ENCODE data around the gene ELOB. TPM values are rescaled to one million over a fixed set of nuclear protein-coding genes. Genes with fewer than 3 reads are reported as not detected.

Gene ELOB
- total RNA-seq, 6 experiments from 2014 or later: 329 to 403 (median 352) TPM

- H3K4me3 Mint-ChIP-seq: no peak overlapping the region
- DNase-seq: no peak
- H3K4me1 Mint-ChIP-seq (ENCODE audit: low read depth): no peaks in the 10 kb centered on the region
- peaks cover 37% of the 10 kb centered on the region for H3K27me3 Mint-ChIP-seq (ENCODE audit: insufficient read depth)
- H3K9me3 Mint-ChIP-seq: no peaks in the 10 kb centered on the region
- no peak overlapping the region for H3K27ac Mint-ChIP-seq
- TF ChIP-seq CTCF (IDR thresholded peaks at IDR 0.05): no peak
- no peaks in the 10 kb centered on the region for H3K36me3 Mint-ChIP-seq (ENCODE audit: low read depth)
Measured at GRCh38 chr16:2818272-2818876, 41.3 kb upstream of the ELOB start.

- no peak for TF ChIP-seq CTCF (IDR thresholded peaks at IDR 0.05)
- no peaks in the 10 kb centered on the region for H3K4me1 Mint-ChIP-seq (ENCODE audit: low read depth)
- no peaks in the 10 kb centered on the region for H3K9me3 Mint-ChIP-seq
- DNase-seq: no peak
- H3K27me3 Mint-ChIP-seq (ENCODE audit: insufficient read depth): peaks cover 37% of the 10 kb centered on the region
- H3K4me3 Mint-ChIP-seq: no peak overlapping the region
- no peak overlapping the region for H3K27ac Mint-ChIP-seq
- H3K36me3 Mint-ChIP-seq (ENCODE audit: low read depth): no peaks in the 10 kb centered on the region
Measured at GRCh38 chr16:2817340-2818271, 40.5 kb upstream of the ELOB start.

GRCh38 chr16:2816751-2817339 is 39.8 kb upstream of the ELOB start, which contains the start of gene PRSS21:
Gene PRSS21 (plus strand): TSS chr16:2817237. CDS start chr16:2817269, 32 bp downstream.
- DNase-seq: no peak
- H3K27me3 Mint-ChIP-seq (ENCODE audit: insufficient read depth): peaks cover 38% of the 10 kb centered on the region
- no peaks in the 10 kb centered on the region for H3K4me1 Mint-ChIP-seq (ENCODE audit: low read depth)
- no peaks in the 10 kb centered on the region for H3K36me3 Mint-ChIP-seq (ENCODE audit: low read depth)
- no peak within 1 kb of the TSS for H3K27ac Mint-ChIP-seq
- no peak within 1 kb of the TSS for H3K4me3 Mint-ChIP-seq
- TF ChIP-seq CTCF (IDR thresholded peaks at IDR 0.05): peak; percentile 43; the same call in 1 of the 2 replicates
- H3K9me3 Mint-ChIP-seq: no peaks in the 10 kb centered on the region

GRCh38 chr16:2815299-2815771 is 38.3 kb upstream of the ELOB start:
- TF ChIP-seq CTCF (IDR thresholded peaks at IDR 0.05): no peak
- H3K36me3 Mint-ChIP-seq (ENCODE audit: low read depth): no peaks in the 10 kb centered on the region
- H3K9me3 Mint-ChIP-seq: no peaks in the 10 kb centered on the region
- no peak overlapping the region for H3K4me3 Mint-ChIP-seq
- DNase-seq: no peak
- H3K27me3 Mint-ChIP-seq (ENCODE audit: insufficient read depth): peaks cover 40% of the 10 kb centered on the region
- no peak overlapping the region for H3K27ac Mint-ChIP-seq
- no peaks in the 10 kb centered on the region for H3K4me1 Mint-ChIP-seq (ENCODE audit: low read depth)

- H3K4me1 Mint-ChIP-seq (ENCODE audit: low read depth): no peaks in the 10 kb centered on the region
- H3K27ac Mint-ChIP-seq: no peak overlapping the region
- no peak overlapping the region for H3K4me3 Mint-ChIP-seq
- TF ChIP-seq CTCF (IDR thresholded peaks at IDR 0.05): no peak
- no peak for DNase-seq
- no peaks in the 10 kb centered on the region for H3K36me3 Mint-ChIP-seq (ENCODE audit: low read depth)
- peaks cover 46% of the 10 kb centered on the region for H3K27me3 Mint-ChIP-seq (ENCODE audit: insufficient read depth)
- H3K9me3 Mint-ChIP-seq: no peaks in the 10 kb centered on the region
Measured at GRCh38 chr16:2814551-2815298, 37.6 kb upstream of the ELOB start.
